ENCODE data around the gene LAMTOR2.

Gene LAMTOR2

DNA sequence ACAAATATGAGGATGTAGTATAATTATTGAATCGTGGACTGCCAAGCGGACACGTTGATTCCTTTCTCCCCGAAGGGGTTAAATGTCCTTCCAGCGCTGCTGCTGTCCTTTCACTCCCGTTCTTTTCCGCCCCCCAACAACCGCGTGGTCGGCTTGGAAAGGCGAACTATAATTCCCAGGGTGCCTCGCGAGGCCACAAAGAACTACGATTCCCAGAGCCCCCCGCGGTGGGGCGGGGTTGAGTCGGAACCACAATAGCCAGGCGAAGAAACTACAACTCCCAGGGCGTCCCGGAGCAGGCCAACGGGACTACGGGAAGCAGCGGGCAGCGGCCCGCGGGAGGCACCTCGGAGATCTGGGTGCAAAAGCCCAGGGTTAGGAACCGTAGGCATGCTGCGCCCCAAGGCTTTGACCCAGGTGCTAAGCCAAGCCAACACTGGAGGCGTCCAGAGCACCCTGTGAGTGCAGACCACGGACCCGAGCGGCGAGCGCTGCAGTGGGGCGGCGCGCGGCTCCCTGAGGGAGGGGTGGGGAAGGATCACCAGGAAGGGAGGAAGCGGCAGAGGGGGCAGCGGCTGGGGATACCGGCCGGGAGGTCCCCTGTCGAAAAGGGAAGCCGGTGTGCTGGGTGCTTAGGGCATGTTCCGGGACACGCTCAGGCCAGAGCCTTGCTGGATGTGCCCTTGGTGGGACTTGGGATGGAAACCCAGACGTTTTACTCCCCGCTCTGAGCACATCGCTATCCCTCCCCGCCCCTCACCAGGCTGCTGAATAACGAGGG is at the start of gene LAMTOR2:
Gene LAMTOR2, plus strand, starts transcription at position 283 of the 781 bp plus-strand sequence. Its CDS starts 108 bp downstream, at position 391.
- no peaks in the 10 kb centered on the region for H3K27me3 ChIP-seq
- peaks cover 15% of the 10 kb centered on the region for H3K36me3 ChIP-seq
- H3K9me3 ChIP-seq, result no peaks in the 10 kb centered on the region
- peaks cover 22 to 31% of the 10 kb centered on the region in 2 experiments for H3K4me1 ChIP-seq (ENCODE audit: control insufficient read depth in 1 of 2, insufficient read depth in 1 of 2, low read depth in 1 of 2, low read length in 1 of 2)
- H3K27ac ChIP-seq, result peak within 1 kb of the TSS; percentile 85
- H3K4me3 ChIP-seq (ENCODE audit: low read depth in 1 of 2, low read length in 1 of 2), result peak within 1 kb of the TSS; percentile 87 to 98
- TF ChIP-seq, protein P1, sequence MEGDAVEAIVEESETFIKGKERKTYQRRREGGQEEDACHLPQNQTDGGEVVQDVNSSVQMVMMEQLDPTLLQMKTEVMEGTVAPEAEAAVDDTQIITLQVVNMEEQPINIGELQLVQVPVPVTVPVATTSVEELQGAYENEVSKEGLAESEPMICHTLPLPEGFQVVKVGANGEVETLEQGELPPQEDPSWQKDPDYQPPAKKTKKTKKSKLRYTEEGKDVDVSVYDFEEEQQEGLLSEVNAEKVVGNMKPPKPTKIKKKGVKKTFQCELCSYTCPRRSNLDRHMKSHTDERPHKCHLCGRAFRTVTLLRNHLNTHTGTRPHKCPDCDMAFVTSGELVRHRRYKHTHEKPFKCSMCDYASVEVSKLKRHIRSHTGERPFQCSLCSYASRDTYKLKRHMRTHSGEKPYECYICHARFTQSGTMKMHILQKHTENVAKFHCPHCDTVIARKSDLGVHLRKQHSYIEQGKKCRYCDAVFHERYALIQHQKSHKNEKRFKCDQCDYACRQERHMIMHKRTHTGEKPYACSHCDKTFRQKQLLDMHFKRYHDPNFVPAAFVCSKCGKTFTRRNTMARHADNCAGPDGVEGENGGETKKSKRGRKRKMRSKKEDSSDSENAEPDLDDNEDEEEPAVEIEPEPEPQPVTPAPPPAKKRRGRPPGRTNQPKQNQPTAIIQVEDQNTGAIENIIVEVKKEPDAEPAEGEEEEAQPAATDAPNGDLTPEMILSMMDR (IDR thresholded peaks at IDR 0.05), result no peak

DNA sequence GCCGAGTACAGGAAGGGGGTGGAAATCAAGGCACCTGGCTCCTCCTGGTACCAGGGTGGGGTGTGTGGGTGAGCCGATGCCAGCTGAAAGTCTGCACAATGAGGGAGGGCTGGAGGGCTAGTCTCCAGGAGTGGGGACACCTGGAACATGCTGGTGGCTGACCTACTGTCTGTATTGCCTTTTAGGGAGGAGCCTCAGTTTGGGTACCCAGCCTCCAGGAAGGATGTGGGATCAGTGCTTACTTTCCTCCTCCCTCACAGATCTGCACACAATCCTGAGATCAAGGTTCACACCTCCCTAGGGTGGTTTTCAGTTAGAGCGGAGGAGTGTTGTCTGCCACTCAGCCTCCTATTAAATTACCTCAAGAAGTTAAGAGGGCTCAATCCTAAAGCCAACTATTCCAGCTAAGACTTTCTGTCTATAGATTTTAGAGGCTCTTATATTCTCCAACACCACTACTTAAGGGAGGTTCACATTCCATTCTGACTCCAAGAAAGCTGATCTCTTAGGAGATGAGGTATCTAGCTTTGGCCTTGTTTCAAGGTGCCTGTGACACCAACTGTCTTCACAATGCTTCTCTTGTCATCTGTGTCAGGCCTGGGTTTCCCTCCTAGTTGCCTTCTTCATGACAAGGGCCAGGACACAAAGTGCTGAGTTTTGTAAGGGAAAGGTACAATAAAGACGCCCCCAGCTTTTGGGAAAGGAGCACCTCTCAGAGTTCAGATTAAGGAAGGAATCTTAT is 49.6 kb upstream of the LAMTOR2 start:
- Histone ChIP-seq H3K27me3 (no peaks in the 10 kb centered on the region), H3K27ac (no peak overlapping the region), H3K36me3 (peaks cover 36% of the 10 kb centered on the region), H3K9me3 (no peaks in the 10 kb centered on the region), H3K4me1 (ENCODE audit: control insufficient read depth in 1 of 2, insufficient read depth in 1 of 2, low read depth in 1 of 2, low read length in 1 of 2) (no peaks in the 10 kb centered on the region), H3K4me3 (ENCODE audit: low read depth in 1 of 2, low read length in 1 of 2) (no peak overlapping the region)
- TF ChIP-seq, protein P1 (IDR thresholded peaks at IDR 0.05), result no peak

DNA sequence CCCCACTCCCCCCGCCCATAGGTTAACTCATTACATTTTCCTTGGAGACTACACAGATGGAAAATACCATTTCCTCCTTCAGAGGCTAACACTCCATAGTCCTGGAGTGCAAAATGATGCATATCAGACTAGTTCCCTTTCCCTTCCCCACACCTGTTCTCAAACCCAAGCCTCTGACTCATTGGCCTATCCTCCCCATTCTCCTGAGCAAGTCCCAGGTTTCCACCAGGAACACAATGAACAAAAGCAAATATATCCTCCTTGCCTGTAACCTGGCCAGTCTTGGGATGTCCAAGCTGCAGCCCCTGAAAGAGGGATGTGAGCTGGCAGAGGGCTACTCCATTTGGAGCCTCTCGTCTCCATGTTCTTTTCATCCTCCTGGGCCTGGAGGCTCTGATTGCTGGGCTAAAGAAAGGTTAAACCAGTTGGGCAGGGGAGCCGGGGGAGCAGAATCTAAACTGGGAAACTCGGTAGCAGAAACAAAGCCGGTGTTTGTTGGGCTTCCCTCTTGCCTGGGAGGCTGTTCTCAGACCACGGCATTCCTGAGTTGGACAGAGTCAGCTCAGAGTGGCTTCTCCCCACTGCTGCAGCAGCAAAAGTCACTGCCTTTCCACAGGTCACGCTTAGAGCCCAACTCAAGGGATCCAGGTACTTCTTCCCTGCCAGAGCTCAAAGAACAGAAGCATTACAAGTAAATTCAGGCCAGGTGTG is 47.8 kb upstream of the LAMTOR2 start:
- no peak overlapping the region for H3K27ac ChIP-seq
- TF ChIP-seq, protein P1 (IDR thresholded peaks at IDR 0.05), result no peak
- H3K4me3 ChIP-seq (ENCODE audit: low read depth in 1 of 2, low read length in 1 of 2), result no peak overlapping the region

DNA sequence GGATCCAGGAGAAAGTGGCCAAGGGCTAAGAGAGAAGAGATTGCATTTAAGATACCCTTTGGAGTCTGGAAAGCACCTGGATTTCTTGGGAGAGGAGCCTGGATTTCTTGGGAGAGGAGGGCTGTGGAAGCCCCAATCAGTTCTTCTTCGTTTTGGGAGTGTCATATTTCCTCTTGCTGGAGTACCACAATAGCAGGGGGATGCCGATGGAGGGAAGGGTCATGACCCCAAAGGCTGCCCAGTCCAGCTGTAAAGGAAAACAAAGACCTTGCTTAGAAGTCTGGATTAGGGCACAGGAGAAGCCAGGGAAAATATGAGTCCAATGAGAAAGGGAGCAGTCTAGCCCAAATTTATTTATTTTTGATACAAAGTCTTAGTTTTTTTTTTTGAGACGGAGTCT is 45.2 kb upstream of the LAMTOR2 start:
- peaks cover 80% of the 10 kb centered on the region for H3K36me3 ChIP-seq

More for the DNA sequence above, 47.8 kb upstream of the LAMTOR2 start:
- H3K4me1 ChIP-seq (ENCODE audit: control insufficient read depth in 1 of 2, insufficient read depth in 1 of 2, low read depth in 1 of 2, low read length in 1 of 2), result no peaks in the 10 kb centered on the region
- H3K27me3 ChIP-seq, result no peaks in the 10 kb centered on the region
- H3K9me3 ChIP-seq, result no peaks in the 10 kb centered on the region
- peaks cover 54% of the 10 kb centered on the region for H3K36me3 ChIP-seq

More for the DNA sequence above, 45.2 kb upstream of the LAMTOR2 start:
- Histone ChIP-seq H3K4me3 (ENCODE audit: low read depth in 1 of 2, low read length in 1 of 2) (no peak overlapping the region), H3K4me1 (ENCODE audit: control insufficient read depth in 1 of 2, insufficient read depth in 1 of 2, low read depth in 1 of 2, low read length in 1 of 2) (no peaks in the 10 kb centered on the region), H3K9me3 (no peaks in the 10 kb centered on the region), H3K27ac (peak overlapping the region; percentile 31), H3K27me3 (no peaks in the 10 kb centered on the region)
- TF ChIP-seq, protein P1 (IDR thresholded peaks at IDR 0.05), result no peak

Measured in neutrophil (primary cell).